Spleen (tissue), 11 donors: ENCODE data around the gene TP73. TPM values are rescaled to one million over a fixed set of nuclear protein-coding genes. Genes with fewer than 3 reads are reported as not detected.
A peak's percentile ranks its signal among the peaks of the same experiment; 100 is the strongest.

Experiments
- DNase-seq: peaks from one replicate; pipeline ENCODE4 v3.0.0-alpha.2; 2020
- H3K27ac ChIP-seq, 8 donors: fragments of 200-600 bp; sonication (generic) in 7 of 8; 1 replicate in 4 of 8; 2 replicates in 4 of 8; pipeline versions ENCODE4 v1.5.0 to v1.8.0; 2016 to 2021; ENCODE audit warnings: inconsistent platforms in 4 of 8, mild to moderate bottlenecking in 4 of 8, moderate library complexity in 1 of 8
- H3K27me3 ChIP-seq, 7 donors: fragments of 200-600 bp; sonication (generic) in 6 of 7; replicated peaks in 1 of 7; 1 replicate in 4 of 7; 2 replicates in 3 of 7; pipeline versions ENCODE4 v1.5.0 to v1.8.0; 2016 to 2021; ENCODE audit warnings: inconsistent platforms in 3 of 7, mild to moderate bottlenecking in 1 of 7
- H3K36me3 ChIP-seq, 6 donors: fragments of 200-600 bp; sonication (generic) in 5 of 6; 1 replicate in 4 of 6; 2 replicates in 2 of 6; pipeline versions ENCODE4 v1.5.0 to v1.8.0; 2016 to 2021; ENCODE audit warnings: inconsistent platforms in 2 of 6
- H3K4me1 ChIP-seq, 6 donors: fragments of 200-600 bp; sonication (generic) in 5 of 6; 1 replicate in 3 of 6; 2 replicates in 3 of 6; pipeline versions ENCODE4 v1.5.0 to v1.8.0; 2016 to 2021; ENCODE audit warnings: inconsistent platforms in 3 of 6
- H3K4me3 ChIP-seq, 8 donors: fragments of 200-600 bp; sonication (generic) in 7 of 8; 1 replicate in 4 of 8; 2 replicates in 4 of 8; pipeline versions ENCODE4 v1.5.0 to v1.8.0; 2016 to 2021; ENCODE audit warnings: inconsistent platforms in 4 of 8, mild to moderate bottlenecking in 4 of 8, moderate library complexity in 2 of 8
- H3K9me3 ChIP-seq, 8 donors: fragments of 200-600 bp; sonication (generic) in 7 of 8; 1 replicate in 4 of 8; 2 replicates in 4 of 8; pipeline versions ENCODE4 v1.5.0 to v1.8.0; 2016 to 2021; ENCODE audit warnings: inconsistent platforms in 4 of 8
- POLR2A ChIP-seq, 3 donors: fragments of 450-650 bp; IDR thresholded peaks; one replicate each; pipeline ENCODE4 v1.5.1; 2017; ENCODE audit warnings: antibody characterized with exemption in 3 of 3, mild to moderate bottlenecking in 1 of 3
- POLR2AphosphoS5 ChIP-seq, 3 donors: sonication (generic); formaldehyde crosslinking; IDR thresholded peaks; one replicate each; pipeline ENCODE4 v1.5.1; 2017; ENCODE audit warnings: antibody characterized with exemption in 3 of 3
- WGBS, 5 donors: extraction: QIAGEN DNeasy Blood & Tissue Kit in 3 of 5; methylation state at CpG; one replicate each; pipeline versions ENCODE4 v1.1.5 to v1.1.7; 2013 to 2018; 5-methylcytosine and 5-hydroxymethylcytosine counted together
- intact Hi-C: fragments of 100-400 bp; cut with DNase I; formaldehyde crosslinking; loops from one replicate; pipeline ENCODE4 v1.15.0; 2023; ENCODE audit warnings: low total_unique reads
- polyA plus RNA-seq, 3 donors: library from polyadenylated mRNA; stranded (reverse); fragments of 200-250 nt; gene quantifications; one replicate each; pipeline ENCODE4 v1.2.1, GENCODE V29; 2013
- total RNA-seq, 7 donors: library from RNA; depleted of rRNA in 3 of 7; stranded (reverse); fragments of >200 nt in 3 of 7; fragmentation: NEBNext Ultra II Directional in 4 of 7; extraction: Animal tissue kit (Norgen Biotek cat#: 25700) in 4 of 7; gene quantifications; one replicate each; pipeline versions ENCODE4 v1.1.0 to v1.2.1, GENCODE V29; 2016 to 2021
- TF ChIP-seq, protein P1 (sequence below), 11 experiments: fragments of 200-600 bp in 7 of 11; fragments of 450-650 bp in 4 of 11; sonication (generic) in 4 of 11; IDR thresholded peaks in 8 of 11; conservative IDR thresholded peaks in 3 of 11; 1 replicate in 7 of 11; 2 replicates in 4 of 11; pipeline versions ENCODE4 v1.4.0 to v1.8.0; 2016 to 2021; ENCODE audit warnings: antibody characterized with exemption in 11 of 11, inconsistent platforms in 4 of 11, mild to moderate bottlenecking in 1 of 11
- donor health status: healthy with polysubstance abuse.
- donor health status: DM: no; HTN: no; CAD: no; lungs with moderate emphysema.
- donor health status: DM: no; HTN: no; CAD: no.
- donor health status: Bipolar disorder and iron deficiency.
- donor health status: healthy.
- donor health status: DM: no; HTN: no; CAD: no.
- donor health status: DM: yes; HTN: yes; CAD: no.

Gene TP73
- total and polyA plus RNA-seq, 10 donors = 0.11 to 4.3 (median 0.96) TPM

DNA sequence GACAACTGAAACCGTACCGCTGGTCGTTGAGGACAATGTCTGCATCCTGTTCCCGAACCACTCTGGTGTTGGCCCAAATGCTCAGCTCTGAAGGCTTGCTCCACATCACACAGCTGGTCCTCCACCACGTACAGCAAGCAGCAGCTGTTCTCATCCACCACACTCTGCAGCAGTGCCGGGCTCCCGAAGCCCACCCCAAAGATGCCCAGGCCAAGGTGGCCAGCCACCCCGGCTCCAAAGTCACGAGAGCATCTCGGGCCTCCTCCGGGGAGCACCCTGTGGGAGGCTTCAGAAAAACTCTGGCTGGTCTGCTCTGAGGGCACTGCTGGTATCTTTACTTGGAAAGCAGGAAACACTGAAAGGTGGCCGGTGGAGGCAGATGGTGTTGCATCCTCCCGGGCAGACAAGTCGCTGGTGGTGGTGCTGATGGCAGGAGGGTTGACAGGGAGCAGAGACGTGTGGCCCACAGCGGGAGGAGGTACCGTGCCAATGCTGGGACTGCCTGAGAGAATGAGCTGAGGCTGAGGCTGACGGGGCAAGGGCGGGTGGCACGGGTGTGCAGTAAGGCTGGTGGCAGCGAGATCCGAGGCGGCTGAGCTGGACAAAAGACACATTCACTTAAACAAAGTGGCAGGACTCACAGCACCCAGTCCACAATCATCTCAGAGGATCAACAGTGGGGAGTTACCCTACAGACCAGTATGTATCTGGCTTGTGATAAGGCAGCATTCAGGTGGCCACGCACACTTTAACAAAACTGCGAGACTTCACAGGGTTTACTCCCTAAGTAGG lies 93.5 kb downstream of the TP73 start:
- Histone ChIP-seq H3K9me3 (no peaks in the 10 kb centered on the region), H3K27me3 (no peaks in the 10 kb centered on the region), H3K27ac (no peak overlapping the region), H3K4me3 (peak overlapping the region in 4 of 8 donors; percentile 70 to 83 (median 76)), H3K36me3 (peaks cover 0 to 41% (median 19%) of the 10 kb centered on the region in 6 donors), H3K4me1 (peaks cover 0 to 55% (median 32%) of the 10 kb centered on the region in 6 donors)
- whole genome bisulfite sequencing, 5 donors = 85 to 92% (median 85%) methylated on average over 20 to 25 of the region's 25 CpGs
- TF ChIP-seq, protein P1, sequence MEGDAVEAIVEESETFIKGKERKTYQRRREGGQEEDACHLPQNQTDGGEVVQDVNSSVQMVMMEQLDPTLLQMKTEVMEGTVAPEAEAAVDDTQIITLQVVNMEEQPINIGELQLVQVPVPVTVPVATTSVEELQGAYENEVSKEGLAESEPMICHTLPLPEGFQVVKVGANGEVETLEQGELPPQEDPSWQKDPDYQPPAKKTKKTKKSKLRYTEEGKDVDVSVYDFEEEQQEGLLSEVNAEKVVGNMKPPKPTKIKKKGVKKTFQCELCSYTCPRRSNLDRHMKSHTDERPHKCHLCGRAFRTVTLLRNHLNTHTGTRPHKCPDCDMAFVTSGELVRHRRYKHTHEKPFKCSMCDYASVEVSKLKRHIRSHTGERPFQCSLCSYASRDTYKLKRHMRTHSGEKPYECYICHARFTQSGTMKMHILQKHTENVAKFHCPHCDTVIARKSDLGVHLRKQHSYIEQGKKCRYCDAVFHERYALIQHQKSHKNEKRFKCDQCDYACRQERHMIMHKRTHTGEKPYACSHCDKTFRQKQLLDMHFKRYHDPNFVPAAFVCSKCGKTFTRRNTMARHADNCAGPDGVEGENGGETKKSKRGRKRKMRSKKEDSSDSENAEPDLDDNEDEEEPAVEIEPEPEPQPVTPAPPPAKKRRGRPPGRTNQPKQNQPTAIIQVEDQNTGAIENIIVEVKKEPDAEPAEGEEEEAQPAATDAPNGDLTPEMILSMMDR (IDR thresholded peaks at IDR 0.05 in 8 of 11, conservative IDR thresholded peaks at IDR 0.05 in 3 of 11) = no peak
- no peak for TF ChIP-seq POLR2AphosphoS5 (IDR thresholded peaks at IDR 0.05)
- no peak for TF ChIP-seq POLR2A (IDR thresholded peaks at IDR 0.05)
- intact Hi-C loops = no loop called here
- DNase-seq = peak; percentile 72

DNA sequence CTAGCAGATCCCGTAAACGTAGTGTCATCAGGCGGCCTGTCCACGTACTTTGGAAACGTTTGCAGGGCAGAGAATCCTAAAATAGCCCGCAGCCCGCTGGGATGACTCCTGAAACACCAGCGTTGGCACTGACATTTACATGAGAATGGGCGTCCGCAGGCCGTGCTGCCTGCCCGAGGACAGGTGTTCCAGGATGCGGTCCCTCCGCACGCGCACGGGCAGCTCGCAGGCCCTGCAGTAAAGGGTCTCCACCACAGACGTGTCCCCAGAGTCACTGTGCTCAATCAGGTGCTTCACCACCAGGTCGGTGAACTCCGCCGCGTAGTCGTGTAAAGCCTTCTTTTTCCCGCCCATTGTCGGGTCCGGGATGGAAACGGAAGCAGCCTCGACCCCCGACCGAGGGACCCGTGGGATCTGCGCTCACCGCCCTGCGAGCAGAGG lies 94.1 kb downstream of the TP73 start:
- 26 to 44% (median 32%) methylated on average over 23 to 35 of the region's 35 CpGs for WGBS, 5 donors

DNA sequence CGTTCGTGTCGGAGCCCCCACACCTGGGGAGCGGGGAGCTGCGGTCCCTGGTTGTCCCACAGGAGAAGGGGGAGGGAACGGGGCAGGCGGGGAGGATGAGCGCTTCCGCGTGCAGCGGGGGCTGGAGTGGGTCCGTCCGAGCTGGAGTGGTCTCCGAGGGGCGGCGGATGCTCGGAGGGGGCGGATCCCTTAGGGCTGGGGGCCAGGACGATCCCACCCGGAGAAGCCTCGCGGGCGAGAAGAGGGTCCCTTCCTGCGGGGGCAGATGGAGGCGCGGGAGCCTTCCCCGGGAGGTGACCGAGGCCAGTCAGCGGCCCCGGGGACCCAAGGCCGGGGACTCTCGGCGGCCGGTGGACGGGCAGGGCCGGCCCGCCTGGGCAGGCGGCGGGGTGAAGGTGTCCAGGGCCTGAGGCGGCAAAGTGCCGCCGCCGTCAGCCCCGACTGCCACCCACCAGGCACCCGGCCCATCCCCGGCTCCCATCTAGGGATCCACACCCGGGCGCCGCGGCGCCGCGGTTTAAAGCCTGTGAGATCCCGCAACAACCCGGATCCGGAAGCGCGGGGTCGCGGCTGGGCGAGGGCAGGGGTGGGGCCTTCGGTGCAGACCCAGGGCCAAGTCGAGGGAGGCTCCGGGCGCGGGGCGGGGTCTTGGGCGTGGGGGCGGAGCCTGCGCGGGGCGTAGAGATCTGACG lies 94.7 kb downstream of the TP73 start:
- DNase-seq = peak; percentile 97
- H3K9me3 ChIP-seq = no peaks in the 10 kb centered on the region
- H3K36me3 ChIP-seq = peaks cover 0 to 29% (median 13%) of the 10 kb centered on the region in 6 donors
- peak overlapping the region; percentile 68 to 83 (median 76) for H3K4me3 ChIP-seq
- WGBS, 5 donors = 1 to 3% (median 2%) methylated on average over 40 to 73 of the region's 73 CpGs
- H3K27ac ChIP-seq = peak overlapping the region; percentile 22 to 83 (median 76)
- peaks cover 0 to 55% (median 32%) of the 10 kb centered on the region in 6 donors for H3K4me1 ChIP-seq
- peak; percentile 71 to 81 (median 78) for TF ChIP-seq POLR2AphosphoS5 (IDR thresholded peaks at IDR 0.05)
- TF ChIP-seq, protein P1 (IDR thresholded peaks at IDR 0.05 in 8 of 11, conservative IDR thresholded peaks at IDR 0.05 in 3 of 11) = no peak
- intact Hi-C loops = no loop called here
- peaks cover 0 to 5% (median 0%) of the 10 kb centered on the region in 7 donors for H3K27me3 ChIP-seq

More for the DNA sequence above, 94.1 kb downstream of the TP73 start:
- intact Hi-C loops = no loop called here
- no peaks in the 10 kb centered on the region for H3K27me3 ChIP-seq
- H3K36me3 ChIP-seq = peaks cover 0 to 35% (median 18%) of the 10 kb centered on the region in 6 donors
- TF ChIP-seq, protein P1 (IDR thresholded peaks at IDR 0.05 in 8 of 11, conservative IDR thresholded peaks at IDR 0.05 in 3 of 11) = no peak
- TF ChIP-seq POLR2AphosphoS5 (IDR thresholded peaks at IDR 0.05) = no peak
- TF ChIP-seq POLR2A (IDR thresholded peaks at IDR 0.05) = no peak
- H3K27ac ChIP-seq = peak overlapping the region in 7 of 8 donors; percentile 22 to 83 (median 77)
- H3K9me3 ChIP-seq = no peaks in the 10 kb centered on the region
- no peak for DNase-seq
- peak overlapping the region; percentile 68 to 83 (median 76) for H3K4me3 ChIP-seq
- H3K4me1 ChIP-seq = peaks cover 0 to 55% (median 32%) of the 10 kb centered on the region in 6 donors

DNA sequence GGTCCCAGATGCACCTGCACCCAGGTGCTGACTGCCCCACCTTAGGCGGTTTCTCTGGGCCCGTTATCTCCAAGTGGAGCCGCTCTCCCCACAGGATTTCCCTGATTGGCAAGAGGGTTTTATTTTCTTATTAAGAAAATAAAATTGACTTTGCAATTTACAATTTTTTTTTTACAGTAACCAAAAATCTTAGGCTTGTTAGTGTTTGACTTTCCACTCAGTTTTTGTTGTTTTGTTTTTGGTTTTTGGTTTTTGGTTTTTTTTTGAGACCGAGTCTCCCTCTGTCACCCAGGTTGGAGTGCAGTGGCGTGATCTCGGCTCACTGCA lies 95.2 kb downstream of the TP73 start:
- TF ChIP-seq POLR2AphosphoS5 (IDR thresholded peaks at IDR 0.05) = no peak
- TF ChIP-seq, protein P1 (IDR thresholded peaks at IDR 0.05 in 8 of 11, conservative IDR thresholded peaks at IDR 0.05 in 3 of 11) = no peak
- TF ChIP-seq POLR2A (IDR thresholded peaks at IDR 0.05) = no peak
- H3K36me3 ChIP-seq = peaks cover 0 to 24% (median 7%) of the 10 kb centered on the region in 6 donors
- intact Hi-C loops = no loop called here
- H3K4me1 ChIP-seq = peaks cover 0 to 55% (median 32%) of the 10 kb centered on the region in 6 donors
- 40 to 47% (median 44%) methylated on average over 6 of the region's 6 CpGs for WGBS, 5 donors
- peak overlapping the region; percentile 68 to 83 (median 76) for H3K4me3 ChIP-seq
- peak overlapping the region in 6 of 8 donors; percentile 69 to 83 (median 78) for H3K27ac ChIP-seq
- peaks cover 0 to 7% (median 0%) of the 10 kb centered on the region in 7 donors for H3K27me3 ChIP-seq
- no peak for DNase-seq
- H3K9me3 ChIP-seq = no peaks in the 10 kb centered on the region
